GM04503 (cell line): ENCODE results near the gene BOC.

ENCODE experiments used
- DNase-seq: peaks from one replicate; pipeline ENCODE4 v3.0.0-alpha.2; 2012; ENCODE audit warnings: low read depth

BOC gene

GRCh38 chr3:113270068-113270467 is 58.7 kb downstream of the BOC start:
- no peak for DNase-seq

GRCh38 chr3:113270786-113271185 is 59.4 kb downstream of the BOC start:
- DNase-seq = no peak

GRCh38 chr3:113271189-113271588 is 59.8 kb downstream of the BOC start:
- no peak for DNase-seq

- DNase-seq = no peak
Measured at GRCh38 chr3:113271594-113272384, 60.4 kb downstream of the BOC start.

GRCh38 chr3:113272385-113272779 is 61.0 kb downstream of the BOC start:
- no peak for DNase-seq

- DNase-seq = no peak
Measured at GRCh38 chr3:113273011-113273410, 61.7 kb downstream of the BOC start.

GRCh38 chr3:113273604-113274378 is 62.4 kb downstream of the BOC start:
- DNase-seq = no peak

GRCh38 chr3:113274425-113275257 is 63.3 kb downstream of the BOC start:
- DNase-seq = no peak

GRCh38 chr3:113275258-113275556 is 63.9 kb downstream of the BOC start:
- no peak for DNase-seq

GRCh38 chr3:113275583-113275928 is 64.2 kb downstream of the BOC start:
- DNase-seq = no peak

GRCh38 chr3:113275929-113276750 is 64.8 kb downstream of the BOC start:
- DNase-seq = peak; percentile 64

GRCh38 chr3:113276751-113277080 is 65.4 kb downstream of the BOC start:
- DNase-seq = no peak

GRCh38 chr3:113277414-113277813 is 66.1 kb downstream of the BOC start:
- no peak for DNase-seq

GRCh38 chr3:113277941-113278598 is 66.7 kb downstream of the BOC start:
- no peak for DNase-seq

- no peak for DNase-seq
Measured at GRCh38 chr3:113278599-113278955, 67.2 kb downstream of the BOC start.

GRCh38 chr3:113279686-113280085 is 68.3 kb downstream of the BOC start:
- no peak for DNase-seq

GRCh38 chr3:113283306-113283705 is 71.9 kb downstream of the BOC start:
- DNase-seq = no peak

- DNase-seq = no peak
Measured at GRCh38 chr3:113284453-113285050, 73.2 kb downstream of the BOC start.

GRCh38 chr3:113285226-113285625 is 73.9 kb downstream of the BOC start:
- no peak for DNase-seq

- no peak for DNase-seq
Measured at GRCh38 chr3:113285741-113286140, 74.4 kb downstream of the BOC start.

- no peak for DNase-seq
Measured at GRCh38 chr3:113286524-113286923, 75.2 kb downstream of the BOC start.
